HG03439 (cell line): ENCODE data around the gene DCN.

ENCODE experiments used
- ATAC-seq: cut with Tn5 transposase; IDR thresholded peaks from one replicate; pipeline ENCODE4 v1.9.1; 2021; ENCODE audit warnings: mild to moderate bottlenecking, moderate library complexity; ENCODE audit not compliant: unreplicated experiment

DCN gene

DNA sequence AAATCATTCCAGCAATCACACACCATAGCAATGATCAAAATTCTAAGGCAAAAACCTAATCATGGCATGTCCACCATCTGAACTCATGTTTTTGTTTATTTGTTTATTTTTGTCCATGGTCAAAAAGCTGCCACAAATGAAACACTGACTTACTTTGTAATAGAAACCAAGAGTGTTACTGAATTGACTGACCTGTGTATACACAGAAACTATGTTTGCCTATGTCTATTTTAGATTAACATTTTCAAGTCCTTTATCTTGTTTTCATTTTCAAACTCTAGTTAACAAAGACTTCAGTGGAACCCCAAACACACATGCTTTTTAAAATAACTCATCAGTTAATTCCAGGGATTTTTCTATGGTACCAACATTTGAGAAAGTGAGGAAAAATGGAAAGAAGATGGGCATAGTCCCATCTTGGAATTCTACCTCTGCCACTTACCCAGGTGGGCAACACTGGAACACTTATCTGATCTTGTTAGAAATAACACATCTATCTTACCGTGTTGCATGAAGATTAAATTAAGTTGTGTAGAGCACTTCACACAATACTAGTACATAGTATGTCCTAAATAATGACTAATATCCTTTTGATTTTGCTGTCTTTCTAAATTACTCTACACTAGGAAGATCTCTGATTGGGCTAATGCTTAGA, 77.7 kb downstream of the DCN start:
- ATAC-seq: peak; percentile 85

DNA sequence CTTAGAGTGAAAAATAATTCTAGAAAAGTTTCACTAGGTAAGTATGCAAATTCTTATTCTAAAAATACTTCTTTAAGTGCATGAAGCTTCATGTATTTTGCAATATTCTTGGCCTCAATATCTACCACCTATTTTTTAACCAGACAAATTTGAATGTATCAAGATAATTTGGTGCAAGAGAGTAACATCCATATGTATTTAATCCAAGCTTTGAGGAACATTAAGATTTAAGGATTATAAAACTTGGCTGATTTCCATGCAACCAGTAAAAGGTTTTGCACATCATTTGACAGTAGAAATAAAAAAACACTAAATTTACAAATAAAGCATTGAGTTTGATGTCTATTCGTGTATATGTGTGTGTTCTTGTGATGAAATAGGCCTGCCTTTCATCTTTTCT, 79.0 kb downstream of the DCN start:
- no peak for ATAC-seq

DNA sequence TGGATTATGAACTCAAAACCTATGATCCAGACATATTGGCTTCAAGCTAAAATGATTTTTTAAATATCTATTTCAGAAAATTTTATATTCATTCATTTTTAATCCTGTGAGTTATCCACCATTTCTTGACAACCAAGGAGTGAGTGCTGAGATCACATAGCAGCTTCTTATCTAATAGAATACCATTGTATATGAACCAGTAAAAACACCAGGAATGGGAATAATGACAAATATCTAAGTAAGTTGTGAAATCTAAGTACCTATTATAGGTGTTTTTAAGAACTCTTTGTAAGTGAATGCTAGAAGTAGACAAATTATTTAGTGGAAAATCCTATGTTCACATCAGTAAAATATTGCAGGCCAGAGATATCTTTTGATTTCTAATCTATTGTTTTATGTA, 79.5 kb downstream of the DCN start:
- no peak for ATAC-seq

DNA sequence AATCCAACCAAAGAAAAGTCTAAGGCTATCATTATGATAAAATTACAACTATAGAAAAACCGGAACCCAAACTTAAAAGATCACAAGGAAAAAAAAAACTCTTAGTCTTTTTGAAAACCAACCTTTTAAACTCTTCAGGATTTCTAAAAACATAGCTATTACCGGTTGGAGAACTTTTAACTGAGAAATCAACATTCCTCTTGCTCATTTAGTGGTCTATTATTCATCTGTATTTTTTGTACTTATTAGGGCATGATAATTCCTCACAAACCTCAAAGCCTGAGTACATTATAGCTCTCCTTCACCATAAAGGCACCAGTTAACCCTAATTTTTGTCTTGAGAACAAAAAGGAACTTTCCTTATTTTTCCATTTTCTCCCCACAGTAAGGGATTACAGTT, 81.7 kb downstream of the DCN start:
- no peak for ATAC-seq

DNA sequence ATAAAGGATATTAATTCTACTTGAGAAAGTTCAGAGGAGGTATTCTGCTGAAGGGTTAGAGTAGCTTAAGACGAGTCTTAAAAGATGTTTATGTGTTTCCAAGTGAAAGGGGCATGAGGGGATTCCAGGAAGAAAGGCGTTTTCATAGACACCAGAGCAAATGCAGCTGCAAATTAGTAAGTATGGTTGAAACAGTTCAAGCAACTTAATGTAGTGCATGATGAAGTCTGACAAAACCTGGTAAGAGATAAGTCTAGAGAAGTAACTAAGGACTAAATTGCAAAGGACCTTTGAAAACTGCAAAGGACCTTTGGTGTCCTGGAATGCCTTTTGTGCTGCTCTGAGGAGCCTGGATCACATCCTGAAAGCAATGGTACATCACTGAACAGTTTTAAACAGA, 82.8 kb downstream of the DCN start:
- ATAC-seq: no peak

DNA sequence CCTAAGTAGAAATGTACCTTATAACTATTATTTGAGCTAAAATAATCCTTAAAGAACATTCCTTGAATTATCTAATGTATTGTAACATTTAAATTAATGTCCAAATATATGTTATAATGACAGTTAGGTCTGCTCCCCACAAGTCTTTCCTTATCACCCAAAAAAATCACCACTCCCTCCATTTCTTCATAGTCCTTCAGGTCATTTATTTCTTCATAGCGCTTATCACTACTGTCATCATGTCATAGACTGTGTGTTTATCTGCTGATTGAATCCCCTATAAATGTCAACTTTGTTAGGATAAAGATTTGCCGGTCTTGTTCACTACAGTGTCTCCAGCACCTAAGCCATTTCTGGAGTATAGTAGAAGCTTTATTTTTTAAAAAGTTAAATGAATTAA, 83.3 kb downstream of the DCN start:
- ATAC-seq: no peak

DNA sequence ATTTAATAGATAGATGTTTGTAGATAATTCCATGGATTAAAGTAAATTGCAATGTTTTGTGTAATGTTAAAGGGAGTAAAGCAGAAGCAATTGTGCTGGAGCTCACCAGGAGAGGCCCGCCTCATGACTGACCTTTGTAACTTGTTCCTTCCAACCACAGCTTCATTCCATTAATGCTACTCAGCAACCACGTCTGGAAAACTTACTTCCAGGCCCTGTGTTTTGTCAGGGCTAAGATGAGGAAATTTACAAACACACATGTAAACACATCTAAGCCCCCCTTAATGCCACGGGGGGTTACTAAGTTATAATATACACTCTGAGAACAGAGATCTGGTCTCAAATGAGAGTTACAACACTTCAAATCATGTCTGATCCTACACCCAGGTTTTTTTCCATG, 83.7 kb downstream of the DCN start:
- ATAC-seq: no peak

DNA sequence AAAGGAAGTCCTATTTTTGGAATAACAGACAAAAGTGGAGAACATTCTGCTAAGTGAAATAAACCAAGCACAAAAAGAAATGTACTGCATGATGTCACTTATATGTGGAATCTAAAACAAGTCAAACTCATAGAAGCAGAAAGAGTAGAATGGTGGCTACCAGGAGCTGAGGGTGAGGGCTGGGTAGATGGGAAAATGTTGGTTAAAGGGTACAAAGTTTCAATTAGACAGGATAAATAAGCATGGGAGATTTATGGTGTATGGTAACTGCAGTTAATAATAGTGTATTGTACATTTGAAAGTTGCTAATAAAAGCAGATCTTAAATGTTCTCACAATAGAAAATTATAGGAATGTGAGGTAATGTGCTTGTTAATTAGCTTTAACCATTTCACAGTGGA, 84.2 kb downstream of the DCN start:
- no peak for ATAC-seq

DNA sequence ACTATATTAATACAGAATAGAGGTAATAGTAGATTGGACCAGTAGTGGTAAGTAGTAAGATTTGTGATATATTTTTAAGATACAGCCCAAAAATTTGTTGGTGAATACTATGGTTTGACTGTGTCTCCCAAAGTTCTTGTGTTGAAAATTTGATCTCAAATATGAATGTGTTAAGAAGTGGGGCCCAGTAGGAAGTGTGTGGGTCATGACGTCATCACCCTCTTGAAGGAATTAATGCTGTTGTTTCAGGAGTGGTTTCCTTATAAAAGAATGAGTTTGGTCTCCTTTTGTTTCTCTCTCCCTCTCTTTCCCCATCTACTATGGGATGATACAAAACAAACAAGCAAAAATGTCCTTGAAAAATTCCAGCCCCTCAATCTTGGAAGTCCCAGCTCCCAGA, 87.7 kb downstream of the DCN start:
- no peak for ATAC-seq

DNA sequence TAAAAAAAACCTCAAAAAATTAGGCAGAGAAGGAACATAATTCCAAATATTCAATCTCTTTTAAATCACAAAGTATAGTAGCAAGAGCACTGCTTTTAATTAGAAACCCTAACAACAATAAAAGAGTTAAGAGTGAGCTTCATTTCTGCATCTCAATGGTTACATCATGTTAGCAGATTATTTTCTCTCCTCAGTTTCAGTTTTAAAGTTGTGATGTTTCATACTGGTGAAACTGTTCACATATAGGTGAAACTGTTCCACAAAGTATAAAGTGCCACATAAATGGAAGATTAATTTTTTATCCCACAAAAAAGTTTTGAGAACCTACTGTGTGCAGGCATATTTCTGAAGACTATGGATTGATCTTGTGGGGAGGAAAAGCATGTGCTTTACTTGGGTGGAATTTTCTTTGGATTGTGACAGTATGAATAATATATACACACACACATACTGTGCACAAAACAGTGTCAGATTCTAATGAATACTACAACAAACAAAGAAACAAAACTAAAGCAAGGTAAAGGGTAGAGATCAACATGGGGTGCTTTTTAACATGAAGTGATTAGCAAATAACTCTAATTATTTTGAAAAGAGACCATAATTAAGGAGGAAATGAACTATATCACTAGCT, 88.5 kb downstream of the DCN start:
- ATAC-seq: no peak

DNA sequence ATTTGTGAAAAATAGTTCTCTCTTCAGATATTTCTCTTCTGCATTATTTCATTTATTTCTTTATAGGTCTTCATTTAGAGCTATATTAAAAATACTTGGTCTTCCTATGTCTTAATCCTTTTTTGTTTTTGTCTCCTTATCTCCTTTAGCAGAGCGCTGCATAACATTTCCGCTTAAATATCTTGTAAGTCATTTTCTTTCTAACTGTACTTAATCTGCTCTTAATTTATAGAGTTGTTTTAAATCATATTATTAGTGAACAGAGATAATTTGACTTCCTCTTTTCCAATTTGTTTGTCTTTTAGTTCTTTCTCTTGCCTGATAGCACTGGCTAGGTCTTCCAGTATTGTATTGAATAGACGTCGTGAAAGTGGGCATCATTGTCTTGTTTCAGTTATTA, 89.3 kb downstream of the DCN start:
- no peak for ATAC-seq

DNA sequence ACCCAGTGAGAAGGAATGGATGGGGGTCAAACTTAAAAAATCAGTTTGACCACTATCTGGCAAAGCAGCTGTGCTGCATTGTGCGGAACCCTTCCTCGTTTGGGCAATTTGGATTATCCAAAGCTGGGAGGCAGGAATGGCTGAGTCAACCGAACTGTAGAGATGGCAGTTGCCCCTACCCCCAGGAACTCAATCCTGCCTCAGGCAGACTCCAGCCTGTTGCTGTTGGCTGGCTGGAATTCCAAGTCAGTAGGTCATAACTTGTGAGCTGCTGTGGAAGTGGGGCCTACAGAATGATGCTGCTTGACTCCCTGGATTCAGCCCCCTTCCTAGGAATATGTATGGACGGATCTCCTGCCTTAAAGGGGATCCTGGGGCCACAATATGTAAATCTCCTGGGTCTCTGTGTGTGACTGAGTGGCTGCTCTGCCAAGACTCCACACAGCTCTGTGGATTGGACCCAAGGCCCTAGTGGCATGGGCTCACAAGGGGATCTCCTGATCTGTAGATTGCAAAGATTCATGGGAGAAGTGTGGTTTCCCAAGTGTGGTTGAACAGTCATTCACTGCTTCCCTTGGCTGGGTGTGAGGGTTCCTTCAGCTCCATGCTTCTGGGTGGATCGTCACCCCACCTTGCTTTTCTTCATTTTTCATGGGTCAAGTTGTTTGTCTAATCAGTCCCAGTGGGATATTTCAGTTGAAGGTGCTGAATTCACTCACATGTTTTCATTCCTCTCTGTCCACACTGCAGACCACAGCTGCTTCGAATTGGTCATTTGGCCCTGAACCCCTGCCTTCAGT, 90.5 kb downstream of the DCN start:
- ATAC-seq: no peak
